Measurements from ENCODE around the gene JADE2. TPM values are rescaled to one million over a fixed set of nuclear protein-coding genes. Genes with fewer than 3 reads are reported as not detected.

JADE2 gene
- polyA plus RNA-seq, 2 donors: 3.8 to 4.1 TPM

DNA sequence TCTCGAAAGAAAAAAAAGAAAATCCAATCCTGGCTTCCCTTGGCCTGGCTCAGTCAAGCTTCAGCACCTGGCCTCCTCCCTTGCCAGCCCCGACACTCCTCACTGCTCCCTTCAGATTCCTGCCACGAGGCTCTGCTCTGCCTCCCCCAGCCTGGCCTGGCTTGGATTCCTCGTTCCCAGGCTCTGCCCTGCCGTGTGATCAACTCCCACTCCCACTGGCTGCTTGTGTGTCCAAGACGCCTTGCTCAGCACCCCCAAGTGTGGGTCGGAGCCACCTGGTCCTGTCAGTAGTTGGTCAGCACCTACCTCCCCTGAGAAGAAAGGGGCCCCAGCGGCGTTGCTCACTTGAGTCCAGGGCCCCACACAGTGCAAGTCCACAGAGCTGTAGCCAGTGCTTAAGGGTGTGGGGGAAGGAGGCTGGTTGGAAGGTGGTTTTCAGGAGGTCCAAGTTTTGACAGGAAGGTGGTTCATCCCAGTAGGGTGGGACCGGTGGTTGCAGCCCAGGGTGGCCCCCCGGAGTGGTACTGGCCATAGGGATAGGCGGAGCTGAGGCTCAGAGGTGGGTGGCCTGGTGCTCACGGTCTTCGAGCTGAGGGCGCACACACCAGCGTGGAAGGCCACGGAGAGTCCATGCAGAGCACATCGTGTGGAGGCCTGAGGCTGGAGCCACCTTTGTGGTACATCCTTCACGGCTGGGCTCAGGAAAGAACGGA, 46.4 kb downstream of the JADE2 start:
- H3K9me3 ChIP-seq (ENCODE audit: control insufficient read depth in 2 of 2, insufficient read depth in 1 of 2, low read depth in 1 of 2, low read length in 1 of 2): no peaks in the 10 kb centered on the region
- 92% methylated on average over 19 to 20 of the region's 20 CpGs for WGBS, 2 donors
- peaks cover 15 to 17% of the 10 kb centered on the region in 2 donors for H3K4me1 ChIP-seq (ENCODE audit: control insufficient read depth in 2 of 2, insufficient read depth in 2 of 2, low read length in 1 of 2)
- no peak overlapping the region for H3K27ac ChIP-seq (ENCODE audit: low read depth in 2 of 2, low read length in 1 of 2)
- H3K36me3 ChIP-seq (ENCODE audit: control insufficient read depth in 2 of 2, insufficient read depth in 2 of 2, low read length in 1 of 2): peaks cover 10 to 70% of the 10 kb centered on the region in 2 donors
- no peak overlapping the region for H3K4me3 ChIP-seq (ENCODE audit: low read depth in 1 of 2, low read length in 2 of 2)
- no peaks in the 10 kb centered on the region for H3K27me3 ChIP-seq (ENCODE audit: control insufficient read depth in 1 of 2, insufficient read depth in 2 of 2, low read length in 2 of 2)

DNA sequence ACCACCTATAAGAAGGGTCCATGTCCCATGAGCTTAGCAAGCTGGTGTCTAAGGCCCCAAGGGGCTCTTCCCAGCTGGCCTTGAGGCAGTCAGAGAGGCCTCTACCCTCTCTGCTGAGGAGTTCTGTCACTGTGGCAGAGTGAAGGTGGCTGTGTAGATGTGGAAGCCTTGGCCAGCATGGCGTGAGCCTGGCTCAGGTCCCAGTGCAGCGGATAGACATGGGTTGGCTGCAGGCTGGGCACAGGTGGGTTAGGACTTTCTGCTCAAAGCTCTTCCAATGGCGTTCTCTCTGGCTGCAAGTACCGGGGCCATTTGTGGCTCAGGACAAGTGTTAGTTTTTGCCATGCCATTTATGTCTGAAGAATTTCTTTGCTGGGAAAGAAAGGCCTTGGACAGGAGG, 47.3 kb downstream of the JADE2 start:
- H3K27ac ChIP-seq (ENCODE audit: low read depth in 2 of 2, low read length in 1 of 2): no peak overlapping the region
- H3K36me3 ChIP-seq (ENCODE audit: control insufficient read depth in 2 of 2, insufficient read depth in 2 of 2, low read length in 1 of 2): peaks cover 7 to 66% of the 10 kb centered on the region in 2 donors
- H3K4me1 ChIP-seq (ENCODE audit: control insufficient read depth in 2 of 2, insufficient read depth in 2 of 2, low read length in 1 of 2): peaks cover 14 to 20% of the 10 kb centered on the region in 2 donors
- 91 to 95% methylated on average over 4 of the region's 4 CpGs for WGBS, 2 donors
- H3K27me3 ChIP-seq (ENCODE audit: control insufficient read depth in 1 of 2, insufficient read depth in 2 of 2, low read length in 2 of 2): no peaks in the 10 kb centered on the region
- no peaks in the 10 kb centered on the region for H3K9me3 ChIP-seq (ENCODE audit: control insufficient read depth in 2 of 2, insufficient read depth in 1 of 2, low read depth in 1 of 2, low read length in 1 of 2)
- no peak overlapping the region for H3K4me3 ChIP-seq (ENCODE audit: low read depth in 1 of 2, low read length in 2 of 2)

DNA sequence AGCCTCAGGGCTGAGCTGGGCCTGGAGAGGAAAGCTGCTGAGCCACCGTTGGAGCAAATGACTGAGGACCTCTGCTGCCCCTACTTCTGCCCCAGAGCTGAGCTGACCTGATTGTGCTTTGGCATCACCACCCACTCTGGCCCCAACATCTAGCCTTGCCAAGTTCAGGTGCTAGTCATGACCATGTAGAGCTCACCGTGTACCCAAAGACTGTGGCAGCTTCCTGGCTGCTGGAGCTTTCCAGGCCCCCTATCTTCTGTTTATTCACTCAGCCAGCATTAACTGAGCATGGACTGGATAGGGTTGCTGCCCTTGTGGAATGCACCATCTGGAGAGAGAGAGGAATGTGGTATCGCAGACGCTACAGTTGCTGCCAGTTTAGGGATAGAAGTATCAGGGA, 49.1 kb downstream of the JADE2 start:
- H3K27me3 ChIP-seq (ENCODE audit: control insufficient read depth in 1 of 2, insufficient read depth in 2 of 2, low read length in 2 of 2): no peaks in the 10 kb centered on the region
- H3K36me3 ChIP-seq (ENCODE audit: control insufficient read depth in 2 of 2, insufficient read depth in 2 of 2, low read length in 1 of 2): peaks cover 10 to 76% of the 10 kb centered on the region in 2 donors
- H3K4me1 ChIP-seq (ENCODE audit: control insufficient read depth in 2 of 2, insufficient read depth in 2 of 2, low read length in 1 of 2): peaks cover 1 to 8% of the 10 kb centered on the region in 2 donors
- 65% methylated on average over 4 of the region's 4 CpGs for WGBS, 2 donors
- no peak overlapping the region for H3K27ac ChIP-seq (ENCODE audit: low read depth in 2 of 2, low read length in 1 of 2)
- no peak overlapping the region for H3K4me3 ChIP-seq (ENCODE audit: low read depth in 1 of 2, low read length in 2 of 2)
- H3K9me3 ChIP-seq (ENCODE audit: control insufficient read depth in 2 of 2, insufficient read depth in 1 of 2, low read depth in 1 of 2, low read length in 1 of 2): no peaks in the 10 kb centered on the region

DNA sequence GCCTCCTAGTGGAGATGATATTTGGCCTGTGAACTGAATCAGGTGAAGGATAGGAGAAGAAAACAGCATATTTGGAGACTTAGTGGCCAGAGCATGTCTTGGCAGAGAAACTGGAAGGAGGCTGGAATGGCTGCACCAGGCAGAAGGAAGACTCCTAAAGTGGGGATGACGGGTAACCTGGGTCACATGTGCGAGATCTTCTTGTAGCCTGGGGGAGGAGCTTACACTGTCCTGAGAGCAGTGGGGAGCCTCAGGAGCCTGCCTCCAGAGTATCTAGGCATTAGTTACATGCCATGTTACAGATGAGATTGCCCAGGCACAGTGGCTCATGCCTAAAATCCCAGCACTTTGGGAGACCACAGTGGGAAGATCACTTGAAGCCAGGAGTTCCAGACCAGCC, 49.8 kb downstream of the JADE2 start:
- H3K9me3 ChIP-seq (ENCODE audit: control insufficient read depth in 2 of 2, insufficient read depth in 1 of 2, low read depth in 1 of 2, low read length in 1 of 2): no peaks in the 10 kb centered on the region
- H3K36me3 ChIP-seq (ENCODE audit: control insufficient read depth in 2 of 2, insufficient read depth in 2 of 2, low read length in 1 of 2): peaks cover 14 to 73% of the 10 kb centered on the region in 2 donors
- peaks cover 0 to 5% of the 10 kb centered on the region in 2 donors for H3K4me1 ChIP-seq (ENCODE audit: control insufficient read depth in 2 of 2, insufficient read depth in 2 of 2, low read length in 1 of 2)
- H3K27me3 ChIP-seq (ENCODE audit: control insufficient read depth in 1 of 2, insufficient read depth in 2 of 2, low read length in 2 of 2): no peaks in the 10 kb centered on the region
- H3K27ac ChIP-seq (ENCODE audit: low read depth in 2 of 2, low read length in 1 of 2): no peak overlapping the region
- H3K4me3 ChIP-seq (ENCODE audit: low read depth in 1 of 2, low read length in 2 of 2): no peak overlapping the region
- 70 to 76% methylated on average over 2 of the region's 2 CpGs for WGBS, 2 donors

DNA sequence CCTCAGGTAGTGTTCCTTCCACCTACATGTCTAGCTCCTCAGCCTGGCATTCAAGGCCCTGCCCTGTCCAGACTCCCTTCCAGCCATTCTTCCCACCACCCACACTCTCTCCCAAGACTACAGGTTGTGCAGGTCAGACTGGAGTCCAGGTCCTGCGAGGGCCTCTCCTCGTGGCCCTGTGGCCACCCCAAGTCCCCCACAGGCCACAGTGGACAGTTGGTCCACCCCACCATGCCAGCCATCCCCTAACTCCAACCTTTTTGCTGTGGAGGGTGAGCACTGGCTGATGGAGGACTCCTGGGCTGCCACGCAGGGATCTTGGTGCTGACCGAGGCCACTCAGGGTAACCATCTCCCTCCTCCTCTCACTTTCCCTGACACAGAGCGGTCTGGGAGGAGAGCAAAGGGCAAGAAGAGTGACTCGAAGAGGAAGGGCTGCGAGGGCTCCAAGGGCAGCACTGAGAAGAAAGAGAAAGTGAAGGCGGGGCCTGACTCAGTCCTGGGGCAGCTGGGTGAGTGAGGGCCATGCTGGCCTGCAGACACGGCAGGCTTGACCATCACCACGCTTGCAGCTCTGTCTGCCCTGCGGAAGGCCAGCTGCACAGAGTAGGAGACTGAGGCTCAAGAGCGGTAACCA, 51.0 kb downstream of the JADE2 start:
- H3K4me3 ChIP-seq (ENCODE audit: low read depth in 1 of 2, low read length in 2 of 2): no peak overlapping the region
- peaks cover 0 to 5% of the 10 kb centered on the region in 2 donors for H3K4me1 ChIP-seq (ENCODE audit: control insufficient read depth in 2 of 2, insufficient read depth in 2 of 2, low read length in 1 of 2)
- no peaks in the 10 kb centered on the region for H3K9me3 ChIP-seq (ENCODE audit: control insufficient read depth in 2 of 2, insufficient read depth in 1 of 2, low read depth in 1 of 2, low read length in 1 of 2)
- no peaks in the 10 kb centered on the region for H3K27me3 ChIP-seq (ENCODE audit: control insufficient read depth in 1 of 2, insufficient read depth in 2 of 2, low read length in 2 of 2)
- H3K36me3 ChIP-seq (ENCODE audit: control insufficient read depth in 2 of 2, insufficient read depth in 2 of 2, low read length in 1 of 2): peaks cover 14 to 67% of the 10 kb centered on the region in 2 donors
- 78 to 87% methylated on average over 12 of the region's 12 CpGs for WGBS, 2 donors
- H3K27ac ChIP-seq (ENCODE audit: low read depth in 2 of 2, low read length in 1 of 2): no peak overlapping the region

DNA sequence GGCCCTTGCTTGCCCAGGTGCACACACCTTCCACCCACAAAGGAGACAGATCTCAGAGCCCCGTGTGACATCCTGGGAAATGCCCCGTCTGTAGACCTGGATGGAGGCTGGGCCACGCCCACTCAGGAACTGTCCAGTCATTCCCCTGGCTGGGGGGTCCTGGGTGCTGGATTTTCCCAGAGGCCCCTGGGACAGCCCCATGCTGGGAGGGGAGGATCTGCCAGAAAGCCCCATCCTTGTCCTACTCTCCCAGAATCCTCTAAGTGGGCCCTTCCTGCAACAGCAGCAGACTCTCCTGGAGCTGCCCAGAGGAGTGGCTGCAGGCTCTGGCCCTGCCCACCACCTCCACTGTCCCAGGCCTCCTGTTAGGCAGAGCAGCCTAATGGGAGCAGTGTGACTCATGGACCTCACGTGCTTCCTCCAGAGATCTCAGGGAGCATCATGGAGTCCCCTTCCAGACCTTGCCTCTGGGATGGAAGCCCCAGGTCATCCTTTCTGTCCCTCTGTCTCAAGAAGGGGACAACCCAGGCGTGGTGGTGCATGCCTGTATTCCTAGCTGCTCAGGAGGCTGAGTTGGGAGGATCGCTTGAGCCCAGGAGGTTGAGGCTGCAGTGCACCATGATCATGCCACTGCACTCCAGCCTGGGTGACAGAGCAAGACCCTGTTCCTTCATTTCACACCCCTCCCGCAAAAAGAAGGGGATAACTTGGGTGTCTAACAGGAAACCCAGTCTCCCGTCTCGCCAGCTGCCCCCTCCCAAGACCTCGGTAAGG, 51.7 kb downstream of the JADE2 start:
- Histone ChIP-seq H3K9me3 (ENCODE audit: control insufficient read depth in 2 of 2, insufficient read depth in 1 of 2, low read depth in 1 of 2, low read length in 1 of 2) (no peaks in the 10 kb centered on the region), H3K27me3 (ENCODE audit: control insufficient read depth in 1 of 2, insufficient read depth in 2 of 2, low read length in 2 of 2) (no peaks in the 10 kb centered on the region), H3K4me3 (ENCODE audit: low read depth in 1 of 2, low read length in 2 of 2) (no peak overlapping the region), H3K4me1 (ENCODE audit: control insufficient read depth in 2 of 2, insufficient read depth in 2 of 2, low read length in 1 of 2) (peaks cover 0 to 5% of the 10 kb centered on the region in 2 donors), H3K36me3 (ENCODE audit: control insufficient read depth in 2 of 2, insufficient read depth in 2 of 2, low read length in 1 of 2) (peaks cover 14 to 62% of the 10 kb centered on the region in 2 donors), H3K27ac (ENCODE audit: low read depth in 2 of 2, low read length in 1 of 2) (no peak overlapping the region)
- WGBS, 2 donors: 67 to 68% methylated on average over 10 of the region's 10 CpGs

DNA sequence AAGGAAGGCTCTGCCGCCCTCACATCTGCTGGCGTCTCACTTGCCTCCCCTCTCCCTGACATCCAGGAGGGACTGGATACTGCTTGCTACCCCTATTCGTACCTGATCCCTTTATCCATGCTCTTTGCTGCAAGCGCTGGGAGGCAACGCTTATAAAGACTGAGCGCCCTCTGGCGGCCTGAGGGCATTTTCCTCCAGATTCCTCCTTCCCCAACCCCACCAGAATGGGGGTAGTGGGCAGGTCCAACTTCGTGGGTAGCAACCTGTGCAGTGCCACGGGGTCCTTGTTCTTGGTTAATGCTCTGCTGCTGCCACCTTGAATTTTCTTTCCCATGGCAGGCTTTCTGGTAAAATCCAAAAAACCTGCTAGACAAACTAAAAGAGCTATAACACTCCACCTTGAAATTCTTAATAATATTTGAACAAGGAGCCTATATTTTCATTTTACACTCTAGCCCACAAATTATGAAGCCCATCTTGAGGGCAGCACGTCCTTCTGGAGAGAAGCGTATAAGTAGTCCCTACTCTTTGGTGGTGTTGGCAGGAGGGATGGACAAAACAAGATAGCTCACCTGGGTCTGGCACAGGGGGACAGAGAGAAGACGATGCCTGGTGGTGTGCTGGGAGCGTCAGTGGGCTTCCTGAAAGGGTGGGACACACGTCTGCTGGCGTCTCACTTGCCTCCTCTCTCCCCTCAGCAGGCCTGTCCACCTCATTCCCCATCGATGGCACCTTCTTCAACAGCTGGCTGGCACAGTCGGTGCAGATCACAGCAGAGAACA, 52.5 kb downstream of the JADE2 start:
- Histone ChIP-seq H3K36me3 (ENCODE audit: control insufficient read depth in 2 of 2, insufficient read depth in 2 of 2, low read length in 1 of 2) (peaks cover 11 to 55% of the 10 kb centered on the region in 2 donors), H3K4me1 (ENCODE audit: control insufficient read depth in 2 of 2, insufficient read depth in 2 of 2, low read length in 1 of 2) (peaks cover 0 to 5% of the 10 kb centered on the region in 2 donors), H3K4me3 (ENCODE audit: low read depth in 1 of 2, low read length in 2 of 2) (no peak overlapping the region), H3K27ac (ENCODE audit: low read depth in 2 of 2, low read length in 1 of 2) (no peak overlapping the region), H3K27me3 (ENCODE audit: control insufficient read depth in 1 of 2, insufficient read depth in 2 of 2, low read length in 2 of 2) (no peaks in the 10 kb centered on the region), H3K9me3 (ENCODE audit: control insufficient read depth in 2 of 2, insufficient read depth in 1 of 2, low read depth in 1 of 2, low read length in 1 of 2) (no peaks in the 10 kb centered on the region)
- 44% methylated on average over 17 of the region's 17 CpGs for WGBS, 2 donors

DNA sequence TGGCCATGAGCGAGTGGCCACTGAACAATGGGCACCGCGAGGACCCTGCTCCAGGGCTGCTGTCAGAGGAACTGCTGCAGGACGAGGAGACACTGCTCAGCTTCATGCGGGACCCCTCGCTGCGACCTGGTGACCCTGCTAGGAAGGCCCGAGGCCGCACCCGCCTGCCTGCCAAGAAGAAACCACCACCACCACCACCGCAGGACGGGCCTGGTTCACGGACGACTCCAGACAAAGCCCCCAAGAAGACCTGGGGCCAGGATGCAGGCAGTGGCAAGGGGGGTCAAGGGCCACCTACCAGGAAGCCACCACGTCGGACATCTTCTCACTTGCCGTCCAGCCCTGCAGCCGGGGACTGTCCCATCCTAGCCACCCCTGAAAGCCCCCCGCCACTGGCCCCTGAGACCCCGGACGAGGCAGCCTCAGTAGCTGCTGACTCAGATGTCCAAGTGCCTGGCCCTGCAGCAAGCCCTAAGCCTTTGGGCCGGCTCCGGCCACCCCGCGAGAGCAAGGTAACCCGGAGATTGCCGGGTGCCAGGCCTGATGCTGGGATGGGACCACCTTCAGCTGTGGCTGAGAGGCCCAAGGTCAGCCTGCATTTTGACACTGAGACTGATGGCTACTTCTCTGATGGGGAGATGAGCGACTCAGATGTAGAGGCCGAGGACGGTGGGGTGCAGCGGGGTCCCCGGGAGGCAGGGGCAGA, 53.3 kb downstream of the JADE2 start:
- Histone ChIP-seq H3K9me3 (ENCODE audit: control insufficient read depth in 2 of 2, insufficient read depth in 1 of 2, low read depth in 1 of 2, low read length in 1 of 2) (no peaks in the 10 kb centered on the region), H3K27ac (ENCODE audit: low read depth in 2 of 2, low read length in 1 of 2) (no peak overlapping the region), H3K36me3 (ENCODE audit: control insufficient read depth in 2 of 2, insufficient read depth in 2 of 2, low read length in 1 of 2) (peaks cover 11 to 48% of the 10 kb centered on the region in 2 donors), H3K4me3 (ENCODE audit: low read depth in 1 of 2, low read length in 2 of 2) (no peak overlapping the region), H3K27me3 (ENCODE audit: control insufficient read depth in 1 of 2, insufficient read depth in 2 of 2, low read length in 2 of 2) (no peaks in the 10 kb centered on the region), H3K4me1 (ENCODE audit: control insufficient read depth in 2 of 2, insufficient read depth in 2 of 2, low read length in 1 of 2) (peaks cover 0 to 5% of the 10 kb centered on the region in 2 donors)
- WGBS, 2 donors: 91 to 92% methylated on average over 32 of the region's 32 CpGs

Measured in esophagus (tissue), 2 donors.